Measurements from ENCODE around the gene FBXO17.
"Not testable (repeated sequence)": the region's sequence is repeated elsewhere in the genome, so short reads cannot be mapped to it uniquely, and the experiment has no call there.

FBXO17 gene, protein sequence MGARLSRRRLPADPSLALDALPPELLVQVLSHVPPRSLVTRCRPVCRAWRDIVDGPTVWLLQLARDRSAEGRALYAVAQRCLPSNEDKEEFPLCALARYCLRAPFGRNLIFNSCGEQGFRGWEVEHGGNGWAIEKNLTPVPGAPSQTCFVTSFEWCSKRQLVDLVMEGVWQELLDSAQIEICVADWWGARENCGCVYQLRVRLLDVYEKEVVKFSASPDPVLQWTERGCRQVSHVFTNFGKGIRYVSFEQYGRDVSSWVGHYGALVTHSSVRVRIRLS

DNA sequence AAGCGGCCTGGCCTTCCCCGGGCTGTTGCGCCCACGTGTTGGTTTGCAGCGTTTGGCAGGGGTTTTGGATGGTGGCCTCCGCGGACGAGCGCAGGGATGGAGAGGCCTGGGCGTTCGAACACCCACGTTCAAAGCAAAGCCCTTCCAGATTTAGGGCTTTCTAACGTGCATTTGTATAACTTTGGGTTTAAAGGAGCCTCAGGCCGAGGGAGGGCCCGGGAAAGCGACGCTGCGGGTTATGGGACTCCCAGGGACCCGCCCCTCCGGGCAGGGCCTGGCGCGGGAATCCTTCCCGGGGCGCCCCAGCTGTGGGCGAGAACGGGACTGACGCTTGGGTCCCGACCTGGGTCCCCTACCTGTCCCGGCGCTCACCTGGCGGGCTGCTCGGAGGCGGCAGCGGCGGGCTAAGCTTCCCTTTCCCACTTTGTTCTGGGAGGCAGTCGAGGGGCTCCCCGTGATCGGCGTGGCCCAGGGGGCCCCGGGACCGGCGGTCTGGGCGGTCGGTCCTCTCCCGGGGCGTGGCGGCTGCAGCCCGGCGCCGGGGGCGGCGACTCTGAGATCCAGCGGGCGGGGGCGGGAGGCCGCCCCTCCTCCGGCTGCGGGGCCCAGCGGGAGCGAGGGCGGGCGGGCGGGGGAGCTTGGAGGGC, at the start of gene FBXO17:
Gene FBXO17 (minus strand): TSS at position 529 of the 647 bp plus-strand sequence. CDS start 25,423 bp downstream, outside the sequence.
- no peak for DNase-seq

DNA sequence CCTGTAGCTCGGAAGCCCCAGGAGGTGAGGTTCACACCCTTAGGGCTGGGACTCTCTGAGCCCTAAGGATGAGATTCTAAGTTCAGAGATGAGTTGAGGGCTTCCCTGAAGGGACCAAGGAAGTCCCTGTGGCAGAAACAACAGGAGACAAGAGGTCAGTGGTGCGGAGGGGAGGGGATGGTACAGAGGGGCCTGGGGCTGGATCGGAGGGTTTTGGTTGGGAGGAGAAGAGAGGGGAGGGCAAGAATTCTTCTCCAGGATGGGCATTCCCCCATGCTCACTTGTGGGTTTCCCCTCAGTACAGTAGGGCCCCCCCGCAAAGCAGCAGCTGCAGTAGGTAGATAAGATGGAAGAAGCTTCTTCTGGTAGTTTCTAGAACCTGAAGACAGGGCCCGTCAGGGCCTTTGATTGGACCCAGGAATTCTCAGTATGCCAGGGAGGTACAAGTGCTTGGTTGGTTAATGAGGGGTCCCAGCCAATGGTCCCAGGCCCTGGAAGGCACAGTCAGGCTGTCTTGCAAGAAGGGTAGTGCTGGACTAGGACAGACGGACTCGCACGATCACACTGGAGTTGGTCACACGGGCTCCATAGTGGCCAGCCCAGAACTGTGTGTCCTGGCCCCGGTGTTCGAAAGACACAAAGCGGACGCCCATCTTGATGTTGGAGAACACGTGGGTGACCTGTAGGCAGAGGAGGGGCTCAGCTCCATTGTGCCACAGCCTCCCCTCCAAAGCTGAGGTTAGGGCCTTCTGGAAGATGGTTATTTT, 49.5 kb upstream of the FBXO17 start:
- DNase-seq: no peak

DNA sequence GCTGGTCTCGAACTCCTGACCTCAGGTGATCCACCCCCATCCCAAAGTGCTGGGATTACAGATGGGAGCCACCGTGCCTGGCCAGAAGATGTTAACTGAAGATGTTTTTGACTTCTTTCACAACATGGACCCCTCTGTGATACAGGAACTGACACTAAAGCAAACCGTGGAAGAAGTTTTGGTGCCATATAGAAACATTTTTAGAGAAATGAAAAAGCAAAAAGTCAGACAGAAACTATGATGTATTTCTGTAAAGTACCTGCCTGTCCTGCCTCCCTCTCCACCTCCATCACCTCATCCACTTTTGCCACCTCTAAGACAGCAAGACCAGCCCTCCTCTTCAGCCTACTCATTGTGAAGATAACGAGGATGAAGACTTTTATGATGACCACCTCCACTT, 45.5 kb upstream of the FBXO17 start:
- DNase-seq: no peak

DNA sequence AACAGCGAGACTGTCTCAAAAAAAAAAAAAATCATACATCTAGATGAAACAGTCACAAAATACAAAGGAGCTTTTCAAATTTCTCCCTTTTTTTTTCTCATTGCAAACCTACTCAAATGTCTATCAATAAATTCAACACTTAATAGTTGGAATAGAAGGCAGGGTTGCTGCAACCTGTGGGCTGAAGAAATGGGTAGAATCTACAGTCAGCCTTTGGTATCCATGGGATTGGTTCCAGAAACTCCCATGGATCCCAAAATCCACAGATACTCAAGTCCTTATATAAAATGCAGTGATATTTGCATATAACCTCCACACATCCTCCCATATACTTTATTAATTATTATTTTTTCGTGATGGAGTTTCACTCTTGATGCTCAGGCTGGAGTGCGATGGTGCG, 42.1 kb upstream of the FBXO17 start:
- no peak for DNase-seq

DNA sequence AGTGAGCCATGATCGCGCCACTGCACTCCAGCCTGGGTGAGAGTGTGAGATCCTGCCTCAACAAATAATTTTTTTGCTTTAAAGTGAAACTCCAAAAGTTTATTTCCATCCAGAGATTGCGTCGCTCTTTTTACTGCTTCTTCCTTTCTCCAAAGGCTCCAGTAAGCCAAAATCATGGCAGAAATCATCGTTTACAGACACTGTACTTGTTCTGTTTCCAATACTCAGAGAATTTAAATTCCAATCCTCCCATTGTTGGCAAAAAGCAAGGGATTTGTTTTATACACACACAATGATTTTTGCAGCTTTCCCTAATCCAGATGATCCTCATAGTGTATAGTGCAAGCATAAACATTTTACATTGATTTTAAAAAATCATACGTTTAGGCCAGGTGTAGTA, 41.5 kb upstream of the FBXO17 start:
- DNase-seq: no peak

DNA sequence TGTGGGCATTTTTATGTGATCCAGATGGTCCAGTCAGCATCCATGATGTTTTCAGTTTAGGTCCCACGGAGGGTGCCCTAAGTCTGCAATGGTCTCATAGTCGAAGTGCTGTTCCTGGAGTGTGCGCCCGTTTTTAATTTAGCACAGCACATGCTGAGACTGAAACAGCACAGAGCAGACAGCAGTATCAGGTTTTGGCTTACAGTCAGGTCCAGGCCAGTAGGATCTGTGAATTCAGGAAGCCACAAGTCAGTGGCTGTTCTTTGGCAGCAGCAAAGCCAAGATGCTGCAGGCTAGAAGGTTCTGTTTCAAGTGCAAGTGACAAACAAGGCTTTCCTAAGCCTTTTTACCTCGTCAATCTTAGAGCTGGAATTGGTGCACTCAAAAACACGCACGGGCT, 38.5 kb upstream of the FBXO17 start:
- DNase-seq: no peak

DNA sequence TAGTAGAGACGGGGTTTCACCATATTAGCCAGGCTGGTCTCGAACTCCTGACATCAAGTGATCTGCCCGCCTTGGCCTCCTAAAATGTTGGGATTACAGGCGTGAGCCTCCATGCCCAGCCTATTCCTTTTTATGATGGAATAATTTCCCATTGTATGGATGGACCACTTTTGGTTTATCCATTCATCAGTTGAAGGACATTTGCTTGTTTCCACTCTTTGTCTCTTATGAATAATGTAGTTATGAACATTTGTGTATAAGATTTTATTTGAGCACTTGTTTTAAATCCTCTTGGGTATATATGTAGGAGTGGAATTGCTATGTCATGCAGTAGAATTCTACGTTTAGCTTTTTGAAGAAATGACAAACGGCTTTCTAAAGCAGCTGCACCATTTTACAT, 33.5 kb upstream of the FBXO17 start:
- no peak for DNase-seq

DNA sequence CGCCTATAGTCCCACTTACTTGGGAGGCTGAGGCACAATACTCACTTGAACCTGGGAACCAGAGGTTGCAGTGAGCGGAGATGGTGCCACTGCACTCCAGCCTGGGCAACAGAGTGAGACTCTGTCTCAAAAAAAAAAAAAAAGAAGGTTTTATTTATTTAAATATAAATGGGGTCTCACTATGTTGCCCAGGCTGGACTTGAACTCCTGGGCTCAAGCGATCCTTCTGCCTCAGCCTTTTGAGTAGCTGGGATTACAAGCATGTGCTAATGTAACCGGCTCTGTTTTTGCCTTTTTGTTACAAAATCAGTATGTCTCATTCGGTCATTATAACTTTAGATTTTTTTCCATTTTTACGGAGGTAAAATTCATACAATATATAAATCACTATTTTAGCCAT, 32.6 kb upstream of the FBXO17 start:
- DNase-seq: no peak

DNA sequence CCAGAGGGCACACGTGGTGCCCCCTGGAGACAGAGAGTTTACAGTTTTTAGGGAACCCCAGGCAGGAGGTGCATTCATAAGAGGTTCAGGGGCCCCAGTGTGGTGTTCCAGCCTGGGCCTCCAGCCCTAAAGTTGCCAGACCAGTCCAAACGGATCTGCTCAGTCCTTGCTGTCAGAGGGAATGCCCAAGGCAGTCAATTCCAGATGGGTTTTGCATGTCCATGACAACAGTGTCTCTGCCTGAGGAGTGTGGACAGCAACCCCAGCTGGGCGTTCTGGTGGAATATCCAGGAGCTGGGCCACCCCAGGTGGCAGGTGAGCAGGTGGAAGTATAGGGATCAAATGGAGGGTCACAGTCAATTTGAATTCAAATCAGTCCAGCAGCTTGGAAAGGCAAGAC, 31.6 kb upstream of the FBXO17 start:
- DNase-seq: no peak

DNA sequence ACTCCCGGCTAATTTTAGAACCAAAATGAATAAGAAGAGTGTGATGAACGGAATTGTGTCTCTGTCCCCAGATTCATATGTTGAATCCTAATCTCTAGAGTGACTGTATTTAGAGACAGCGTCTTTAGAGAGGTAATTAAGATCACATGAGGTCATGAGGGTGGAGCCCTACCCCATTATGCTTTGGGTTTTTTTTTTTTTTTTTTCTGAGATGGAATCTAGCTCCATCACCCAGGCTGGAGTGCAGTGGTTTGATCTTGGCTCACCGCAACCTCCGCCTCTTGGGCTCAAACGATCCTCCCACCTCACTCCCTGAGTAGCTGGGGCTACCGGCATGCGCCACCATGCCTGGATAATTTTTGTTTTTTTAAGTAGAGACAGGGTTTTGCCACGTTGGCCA, 28.9 kb upstream of the FBXO17 start:
- no peak for DNase-seq

DNA sequence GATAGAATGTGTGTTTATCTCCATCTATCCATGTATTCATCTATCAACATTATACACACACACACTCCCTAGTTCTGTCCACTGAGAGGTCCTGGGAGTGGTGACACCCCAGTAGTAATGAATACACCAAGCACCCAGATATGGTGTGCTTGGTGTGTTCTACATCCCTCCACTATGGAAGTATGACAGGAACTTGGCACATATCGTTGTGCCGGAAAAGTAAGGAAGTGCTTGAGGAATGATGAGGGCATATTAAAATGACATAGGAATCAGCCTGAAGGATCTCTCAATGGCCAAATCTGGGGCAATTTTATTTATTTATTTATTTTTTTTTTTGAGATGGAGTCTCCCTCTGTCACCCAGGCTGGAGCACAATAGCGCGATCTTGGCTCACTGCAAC, 28.3 kb upstream of the FBXO17 start:
- DNase-seq: no peak

DNA sequence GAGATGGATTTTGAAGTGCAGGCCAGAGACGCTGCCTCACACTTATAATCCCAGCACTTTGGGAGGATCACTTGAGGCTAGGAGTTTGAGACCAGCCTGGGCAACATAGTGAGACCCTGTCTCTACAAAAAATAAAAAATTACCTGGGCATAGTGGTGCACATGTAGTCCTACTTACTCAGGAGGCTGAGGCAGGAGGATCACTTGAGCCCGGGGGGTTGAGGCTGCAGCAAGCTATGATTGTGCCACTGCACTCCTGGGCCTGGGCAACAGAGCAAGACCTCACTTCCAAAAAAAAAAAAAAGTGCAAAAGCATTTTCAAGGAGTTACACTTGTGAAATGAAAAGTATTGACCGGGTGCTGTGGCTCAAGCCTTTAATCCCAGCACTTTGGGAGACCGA, 27.6 kb upstream of the FBXO17 start:
- DNase-seq: no peak

DNA sequence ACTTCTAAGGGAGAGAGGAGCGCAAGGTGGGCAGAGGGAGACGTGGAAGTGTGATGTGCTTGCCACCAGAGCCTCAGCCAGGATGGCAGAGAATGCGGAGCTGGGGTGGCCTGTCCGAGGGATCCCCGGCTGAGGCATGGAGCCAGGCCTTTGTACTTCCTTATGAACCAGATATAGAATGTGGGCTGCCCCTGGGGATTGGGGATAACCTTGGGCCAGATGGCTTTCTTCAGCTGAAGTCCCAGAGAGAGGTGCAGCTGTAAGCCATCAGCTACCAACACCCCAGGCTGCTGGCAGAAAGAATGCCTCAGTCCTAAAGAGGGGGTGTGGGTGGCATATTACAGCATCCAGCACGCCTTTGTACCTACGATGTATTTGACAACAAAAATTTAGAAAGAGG, 25.5 kb upstream of the FBXO17 start:
- DNase-seq: no peak

DNA sequence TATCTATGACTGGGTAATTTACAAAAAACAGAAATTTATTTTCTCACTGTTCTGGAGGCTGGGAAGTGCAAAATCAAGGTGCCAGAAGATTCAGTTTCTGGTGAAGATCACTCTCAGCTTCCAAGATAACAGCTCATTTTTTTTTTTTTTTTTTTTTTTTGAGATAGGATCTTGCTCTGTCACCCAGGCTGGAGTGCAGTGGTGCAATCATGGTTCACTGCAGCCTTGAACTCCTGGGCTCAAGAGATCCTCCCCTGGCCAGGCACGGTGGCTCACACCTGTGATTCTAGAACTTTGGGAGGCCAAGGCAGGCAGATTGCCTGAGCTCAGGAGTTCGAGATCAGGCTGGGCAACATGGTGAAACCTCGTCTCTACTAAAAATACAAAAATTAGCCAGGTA, 22.0 kb upstream of the FBXO17 start:
- DNase-seq: not testable (repeated sequence)

DNA sequence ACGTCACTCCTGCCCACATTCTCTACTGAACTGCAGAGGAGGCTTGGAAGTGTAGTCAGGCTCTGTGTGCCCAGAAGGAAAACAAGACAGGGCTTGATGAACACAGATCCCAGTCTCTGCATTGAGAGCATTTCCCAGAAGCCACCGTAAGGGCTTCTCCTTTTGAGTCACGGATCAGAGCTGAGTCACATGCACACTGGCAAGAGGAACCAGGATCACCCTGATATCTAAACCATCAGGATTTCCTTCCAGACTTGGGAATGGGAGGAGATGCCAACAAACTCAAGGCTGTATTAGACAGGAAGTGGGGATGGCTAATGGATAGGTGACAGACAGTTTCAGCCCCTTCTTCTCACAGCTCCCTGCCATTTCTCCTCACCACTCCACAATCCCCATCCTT, 17.7 kb upstream of the FBXO17 start:
- DNase-seq: no peak

DNA sequence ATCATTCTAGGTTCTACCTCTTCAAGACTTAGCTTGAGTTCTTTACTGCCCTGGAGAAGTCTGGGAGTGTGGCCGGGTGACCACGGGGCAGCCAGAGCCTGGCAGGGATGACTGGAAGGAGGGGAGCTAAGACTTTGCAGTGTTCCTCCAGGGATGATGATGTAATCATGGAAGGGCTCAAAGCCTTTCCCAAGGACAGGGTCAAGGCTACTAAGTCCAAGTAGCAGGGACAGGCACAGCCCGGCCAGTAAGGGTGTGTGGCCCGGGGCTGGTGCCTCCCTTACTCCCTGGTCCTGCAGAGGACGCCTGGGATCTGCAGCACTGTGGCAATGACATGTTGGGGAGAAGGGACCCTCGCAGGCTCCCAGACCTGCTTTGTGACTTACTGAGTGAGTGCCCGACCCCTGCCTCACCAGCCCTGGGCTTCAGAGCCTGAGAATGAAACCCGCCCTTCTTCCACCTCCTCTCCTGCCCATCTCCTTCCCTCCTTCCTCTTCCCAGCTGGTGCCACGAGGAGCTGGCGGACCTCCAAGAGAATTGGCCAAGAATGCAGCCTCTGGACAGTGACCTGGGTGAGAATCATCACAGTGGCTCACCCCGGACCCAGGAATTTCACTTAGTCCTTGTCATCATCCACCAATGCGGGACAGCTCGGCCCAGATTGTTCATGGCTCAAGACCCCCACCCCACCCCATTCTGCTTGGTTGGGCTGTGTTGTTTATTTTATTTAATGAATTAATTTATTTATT, 15.6 kb upstream of the FBXO17 start:
- no peak for DNase-seq

DNA sequence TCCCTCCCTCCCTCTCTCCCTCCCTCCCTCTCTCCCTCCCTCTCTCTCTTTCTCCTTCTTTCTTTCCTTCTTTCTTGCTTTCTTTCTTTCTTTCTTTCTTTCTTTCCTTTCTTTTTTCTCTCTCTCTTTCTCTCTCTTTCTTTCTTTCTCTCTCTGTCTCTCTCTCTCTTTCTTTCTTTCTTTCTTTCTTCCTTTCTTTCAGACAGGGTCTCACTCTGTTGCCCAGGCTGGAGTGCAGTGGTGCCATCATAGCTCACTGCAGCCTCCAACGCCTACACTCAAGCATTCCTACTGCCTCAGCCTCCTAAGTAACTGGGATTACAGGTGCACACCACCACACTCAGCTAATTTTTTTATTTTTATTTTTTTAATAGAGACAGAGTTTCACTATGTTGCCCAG, 14.1 kb upstream of the FBXO17 start:
- not testable (repeated sequence) for DNase-seq

DNA sequence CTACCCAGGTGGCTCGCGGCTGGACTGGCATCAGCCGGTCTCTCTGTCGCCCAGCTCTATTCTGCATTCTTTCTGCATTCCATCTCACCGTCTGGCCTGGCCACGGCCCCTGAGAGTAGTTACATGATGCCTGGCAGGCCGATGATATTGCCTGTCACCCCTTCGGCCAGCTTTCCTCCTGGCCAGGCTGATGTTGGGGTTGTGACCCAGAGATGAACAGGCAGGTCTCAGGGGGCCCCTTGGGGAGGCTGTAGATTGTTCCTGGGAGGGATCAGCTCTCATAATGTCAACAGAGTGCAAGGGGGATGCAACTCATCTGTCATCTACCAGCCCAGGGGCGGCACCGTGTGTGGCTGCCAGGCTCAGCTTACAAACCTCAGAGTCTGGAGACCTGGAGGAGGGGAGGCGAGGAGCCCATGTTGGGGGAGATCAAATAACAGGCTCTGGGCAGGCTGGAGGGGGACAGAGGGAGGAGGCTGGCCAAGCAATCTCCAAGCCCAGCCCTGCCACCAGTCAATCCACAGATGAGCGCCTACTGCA, 13.6 kb upstream of the FBXO17 start:
- no peak for DNase-seq

DNA sequence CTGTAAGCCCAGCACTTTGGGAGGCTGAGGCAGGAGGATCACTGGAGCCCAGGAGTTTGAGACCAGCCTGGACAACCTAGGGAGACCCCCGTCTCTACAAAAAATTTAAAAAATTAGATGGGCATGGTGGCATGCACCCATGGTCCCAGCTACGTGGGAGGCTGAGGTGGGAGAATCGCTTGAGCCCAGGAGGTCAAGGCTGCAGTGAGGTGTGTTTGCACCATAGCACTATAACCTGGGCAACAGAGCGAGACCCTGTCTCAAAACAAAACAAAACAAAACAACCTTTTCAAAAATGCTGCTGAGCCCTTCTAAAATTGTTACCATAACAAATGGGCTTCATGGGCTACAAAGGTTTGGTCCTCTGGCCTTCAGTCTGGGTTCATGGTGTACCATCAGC, 13.1 kb upstream of the FBXO17 start:
- DNase-seq: not testable (repeated sequence)

DNA sequence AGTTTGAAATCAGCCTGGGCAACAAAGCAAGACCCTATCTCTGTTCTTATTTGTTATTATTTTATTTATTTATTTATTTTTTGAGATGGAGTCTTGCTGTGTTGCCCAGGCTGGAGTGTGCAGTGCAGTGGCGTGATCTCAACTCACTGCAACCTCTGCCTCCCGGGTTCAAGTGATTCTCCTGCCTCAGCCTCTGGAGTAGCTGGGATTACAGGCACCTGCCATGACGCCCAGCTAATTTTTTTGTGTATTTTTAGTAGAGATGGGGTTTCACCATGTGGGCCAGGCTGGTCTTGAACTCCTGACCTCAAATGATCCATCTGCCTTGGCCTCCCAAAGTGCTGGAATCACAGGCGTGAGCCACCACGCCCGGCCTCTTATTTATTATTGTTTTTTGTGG, 12.2 kb upstream of the FBXO17 start:
- not testable (repeated sequence) for DNase-seq

DNA sequence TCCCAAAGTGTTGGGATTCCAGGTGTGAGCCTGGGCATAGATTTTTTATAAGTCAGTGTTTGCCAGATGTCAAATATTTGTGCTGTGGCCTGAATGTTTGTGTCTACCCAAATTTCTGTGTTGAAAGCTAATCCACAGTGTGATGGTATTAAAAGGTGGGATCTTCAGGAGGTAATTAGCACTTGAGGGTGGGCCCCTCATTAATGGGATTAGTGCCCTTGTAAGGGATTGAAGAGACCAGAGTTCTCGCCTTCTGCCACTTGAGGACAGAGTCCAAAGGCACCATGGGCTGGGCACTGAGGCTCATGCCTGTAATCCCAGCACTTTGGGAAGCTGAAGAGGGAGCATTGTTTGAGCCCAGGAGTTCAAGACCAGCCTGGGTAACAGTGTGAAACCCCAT, 9.7 kb upstream of the FBXO17 start:
- DNase-seq: no peak

DNA sequence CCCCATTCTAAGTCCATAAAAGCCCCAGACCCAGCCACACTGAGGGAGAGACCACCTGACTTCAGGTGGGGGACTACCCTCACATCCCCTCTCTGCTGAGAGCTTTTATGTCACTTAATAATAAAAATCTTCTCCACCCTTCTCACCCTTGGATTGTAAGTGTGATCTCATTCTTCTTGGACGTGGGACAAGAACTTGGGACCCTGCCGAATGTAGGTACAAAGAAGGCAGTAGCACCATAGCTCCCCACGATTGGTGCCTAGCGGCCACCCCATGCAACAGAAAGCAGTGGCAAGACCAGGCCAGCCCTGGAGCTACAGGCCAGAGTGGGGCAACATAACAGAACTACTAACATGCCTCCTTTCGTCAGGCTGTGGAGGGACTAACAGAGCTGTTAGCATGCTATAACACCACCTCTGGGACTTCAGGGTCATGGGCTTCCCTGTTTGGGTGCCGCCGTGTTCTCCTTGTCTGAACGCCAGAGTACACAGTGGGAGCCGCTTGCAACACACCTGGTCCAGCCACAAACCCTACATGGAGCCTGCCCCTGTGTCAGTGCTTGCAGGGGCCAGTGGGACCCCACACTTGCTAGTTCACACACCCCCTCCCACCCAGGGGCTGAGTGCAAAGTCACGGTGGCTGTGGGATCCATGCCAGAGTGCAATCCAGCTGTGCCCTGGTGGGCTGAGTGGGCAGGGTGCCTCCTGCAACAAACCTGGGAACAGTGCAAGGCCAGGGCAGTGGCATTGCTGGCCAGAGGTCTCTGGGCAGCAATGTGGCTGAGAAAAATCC, 5.2 kb upstream of the FBXO17 start:
- DNase-seq: no peak

All from NCI-H1105 treated with DMSO at 0.1 percent for 48 hours (cell line).